Astrocyte (in vitro differentiated cells and primary cell): ENCODE data around the gene TMC1. TPM values are rescaled to one million over a fixed set of nuclear protein-coding genes. Genes with fewer than 3 reads are reported as not detected.

Experiments used
- DNase-seq: peaks from one replicate; pipeline ENCODE4 v3.0.0-alpha.2; 2010; ENCODE audit warnings: low read depth
- FAIRE-seq: peaks from 2 replicates; lab custom pipeline; 2011; peaks lifted over from hg19 to GRCh38; lab: Jason Lieb, UNC
- H2AFZ ChIP-seq: 2 replicates; pipeline ENCODE4 v1.6.0; 2012; ENCODE audit warnings: low read depth, low read length, inconsistent platforms
- H3K27ac ChIP-seq: 2 replicates; pipeline ENCODE4 v1.5.1; 2011; ENCODE audit warnings: low read depth, low read length, inconsistent platforms
- H3K27me3 ChIP-seq: 2 replicates; pipeline ENCODE4 v1.6.0; 2011; ENCODE audit warnings: low read length, inconsistent platforms; ENCODE audit not compliant: insufficient read depth
- H3K36me3 ChIP-seq: 2 replicates; pipeline ENCODE4 v1.5.1; 2011; ENCODE audit warnings: low read length, inconsistent platforms; ENCODE audit not compliant: insufficient read depth
- H3K4me1 ChIP-seq: 2 replicates; pipeline ENCODE4 v1.5.1; 2011; ENCODE audit warnings: low read length, inconsistent platforms; ENCODE audit not compliant: insufficient read depth
- H3K4me2 ChIP-seq: 2 replicates; pipeline ENCODE4 v1.6.0; 2012; ENCODE audit warnings: low read length, inconsistent platforms
- H3K4me3 ChIP-seq: 2 replicates; pipeline ENCODE4 v1.5.1; 2011; ENCODE audit warnings: low read depth, mild to moderate bottlenecking, low read length, inconsistent platforms; ENCODE audit not compliant: insufficient read depth
- H3K79me2 ChIP-seq: 2 replicates; pipeline ENCODE4 v1.6.0; 2012; ENCODE audit warnings: mild to moderate bottlenecking, low read length, inconsistent platforms; ENCODE audit not compliant: insufficient read depth
- H3K9ac ChIP-seq: 2 replicates; pipeline ENCODE4 v1.6.0; 2012; ENCODE audit warnings: mild to moderate bottlenecking, low read length, inconsistent platforms
- H3K9me3 ChIP-seq: 2 replicates; pipeline ENCODE4 v1.5.1; 2012; ENCODE audit warnings: low read depth, mild to moderate bottlenecking, low read length, inconsistent platforms; ENCODE audit not compliant: insufficient read depth
- H4K20me1 ChIP-seq: 2 replicates; pipeline ENCODE4 v1.6.0; 2012; ENCODE audit warnings: low read length, inconsistent platforms; ENCODE audit not compliant: insufficient read depth
- H3K27ac Mint-ChIP-seq: one replicate; pipeline ENCODE4 v1.8.0; 2021; ENCODE audit warnings: mild to moderate bottlenecking, mixed read lengths; ENCODE audit not compliant: unreplicated experiment
- H3K27me3 Mint-ChIP-seq: one replicate; pipeline ENCODE4 v1.8.0; 2021; ENCODE audit warnings: low read depth, mixed read lengths; ENCODE audit not compliant: unreplicated experiment
- H3K36me3 Mint-ChIP-seq: one replicate; pipeline ENCODE4 v1.8.0; 2021; ENCODE audit warnings: low read depth, mixed read lengths; ENCODE audit not compliant: unreplicated experiment
- H3K4me1 Mint-ChIP-seq: one replicate; pipeline ENCODE4 v1.8.0; 2021; ENCODE audit warnings: low read depth, mixed read lengths; ENCODE audit not compliant: unreplicated experiment
- H3K4me3 Mint-ChIP-seq: one replicate; pipeline ENCODE4 v1.8.0; 2021; ENCODE audit warnings: mild to moderate bottlenecking, moderate library complexity, mixed read lengths; ENCODE audit not compliant: unreplicated experiment
- H3K9me3 Mint-ChIP-seq: one replicate; pipeline ENCODE4 v1.8.0; 2021; ENCODE audit warnings: mild to moderate bottlenecking, mixed read lengths; ENCODE audit not compliant: unreplicated experiment
- EZH2 ChIP-seq: IDR thresholded peaks from 2 replicates; pipeline ENCODE4 v1.6.1; 2012; ENCODE audit warnings: mild to moderate bottlenecking, low read length, inconsistent platforms; ENCODE audit not compliant: insufficient read depth
- total RNA-seq: library from RNA; stranded (reverse); gene quantifications from 2 replicates; pipeline ENCODE4 v1.2.1, GENCODE V29; 2021
- TF ChIP-seq, protein P1 (sequence below): IDR thresholded peaks from 2 replicates; pipeline ENCODE4 v1.5.1; 2011; ENCODE audit warnings: low read depth, mild to moderate bottlenecking, inconsistent platforms, low read length, moderate library complexity; ENCODE audit not compliant: insufficient read depth

TMC1 gene
- total RNA-seq, 1 donor from 2014 or later, result not detected

- no peaks in the 10 kb centered on the region for H3K36me3 Mint-ChIP-seq
- FAIRE-seq (no peak), DNase-seq (no peak)
- Histone ChIP-seq H4K20me1 (no peaks in the 10 kb centered on the region), H3K36me3 (no peaks in the 10 kb centered on the region), H3K9ac (no peak overlapping the region), H2AFZ (no peak overlapping the region), H3K27me3 (no peaks in the 10 kb centered on the region), H3K4me3 (no peak overlapping the region), H3K4me2 (no peak overlapping the region), H3K9me3 (peaks cover 8% of the 10 kb centered on the region), H3K4me1 (no peaks in the 10 kb centered on the region), H3K27ac (no peak overlapping the region), H3K79me2 (no peaks in the 10 kb centered on the region)
- peaks cover 15% of the 10 kb centered on the region for H3K9me3 Mint-ChIP-seq
- H3K27me3 Mint-ChIP-seq, result no peaks in the 10 kb centered on the region
- peaks cover 3% of the 10 kb centered on the region for H3K4me1 Mint-ChIP-seq
- no peak overlapping the region for H3K27ac Mint-ChIP-seq
- TF ChIP-seq, protein P1, sequence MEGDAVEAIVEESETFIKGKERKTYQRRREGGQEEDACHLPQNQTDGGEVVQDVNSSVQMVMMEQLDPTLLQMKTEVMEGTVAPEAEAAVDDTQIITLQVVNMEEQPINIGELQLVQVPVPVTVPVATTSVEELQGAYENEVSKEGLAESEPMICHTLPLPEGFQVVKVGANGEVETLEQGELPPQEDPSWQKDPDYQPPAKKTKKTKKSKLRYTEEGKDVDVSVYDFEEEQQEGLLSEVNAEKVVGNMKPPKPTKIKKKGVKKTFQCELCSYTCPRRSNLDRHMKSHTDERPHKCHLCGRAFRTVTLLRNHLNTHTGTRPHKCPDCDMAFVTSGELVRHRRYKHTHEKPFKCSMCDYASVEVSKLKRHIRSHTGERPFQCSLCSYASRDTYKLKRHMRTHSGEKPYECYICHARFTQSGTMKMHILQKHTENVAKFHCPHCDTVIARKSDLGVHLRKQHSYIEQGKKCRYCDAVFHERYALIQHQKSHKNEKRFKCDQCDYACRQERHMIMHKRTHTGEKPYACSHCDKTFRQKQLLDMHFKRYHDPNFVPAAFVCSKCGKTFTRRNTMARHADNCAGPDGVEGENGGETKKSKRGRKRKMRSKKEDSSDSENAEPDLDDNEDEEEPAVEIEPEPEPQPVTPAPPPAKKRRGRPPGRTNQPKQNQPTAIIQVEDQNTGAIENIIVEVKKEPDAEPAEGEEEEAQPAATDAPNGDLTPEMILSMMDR, result no peak
- no peak for TF ChIP-seq EZH2
- no peak overlapping the region for H3K4me3 Mint-ChIP-seq
These were observed 113.8 kb downstream of the TMC1 start for GRCh38 chr9:72635197-72635596.

DNA sequence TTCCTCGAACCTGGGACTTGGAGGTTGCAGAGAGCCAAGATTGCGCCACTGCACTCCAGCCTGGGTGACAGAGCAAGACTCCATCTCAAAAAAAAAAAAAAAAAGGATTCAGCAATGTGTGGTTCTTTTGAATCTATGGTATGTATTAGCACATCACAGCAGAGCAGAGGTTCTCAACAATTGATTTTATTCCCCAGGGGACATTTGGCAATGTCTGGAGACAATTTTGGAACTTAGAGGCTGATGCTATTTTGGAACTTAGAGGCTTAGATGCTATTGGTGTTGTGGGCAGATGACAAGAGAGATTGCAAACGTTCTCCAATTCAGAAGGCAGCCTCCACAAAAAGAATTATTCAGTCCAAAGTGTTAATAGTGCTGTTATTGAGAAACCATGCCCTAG, 115.2 kb downstream of the TMC1 start:
- Histone ChIP-seq H4K20me1 (no peaks in the 10 kb centered on the region), H3K27me3 (no peaks in the 10 kb centered on the region), H3K36me3 (no peaks in the 10 kb centered on the region), H3K4me3 (no peak overlapping the region), H3K4me2 (no peak overlapping the region), H3K79me2 (no peaks in the 10 kb centered on the region), H3K27ac (no peak overlapping the region), H3K9me3 (peaks cover 8% of the 10 kb centered on the region), H3K4me1 (no peaks in the 10 kb centered on the region), H3K9ac (no peak overlapping the region), H2AFZ (no peak overlapping the region)
- Mint-ChIP-seq H3K27ac (no peak overlapping the region), H3K27me3 (no peaks in the 10 kb centered on the region), H3K36me3 (no peaks in the 10 kb centered on the region), H3K4me1 (peaks cover 3% of the 10 kb centered on the region), H3K4me3 (no peak overlapping the region), H3K9me3 (peaks cover 15% of the 10 kb centered on the region)
- no peak for DNase-seq
- TF ChIP-seq, protein P1, result no peak
- no peak for TF ChIP-seq EZH2
- FAIRE-seq, result no peak

DNA sequence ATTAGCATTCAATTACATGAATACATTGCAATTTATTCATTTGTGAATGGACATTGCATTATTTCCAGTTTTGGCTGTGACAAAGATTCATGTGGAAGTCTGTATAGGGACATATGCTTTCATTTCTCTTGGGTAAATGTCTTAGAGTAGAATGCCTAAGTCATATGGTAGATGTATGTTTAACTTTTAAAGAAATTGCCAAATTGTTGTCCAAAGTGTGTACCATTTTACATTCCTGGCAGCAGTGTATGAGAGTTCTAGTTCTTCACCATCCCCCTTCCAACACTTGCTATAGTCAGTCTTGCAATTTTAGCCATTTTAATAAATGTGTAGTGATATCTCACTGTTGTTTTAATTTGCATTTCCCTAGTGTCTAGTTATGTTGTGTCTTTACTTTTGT, 122.2 kb downstream of the TMC1 start:
- no peaks in the 10 kb centered on the region for H3K27me3 ChIP-seq
- H3K4me3 ChIP-seq, result no peak overlapping the region
- H3K36me3 ChIP-seq, result no peaks in the 10 kb centered on the region
- H3K9ac ChIP-seq, result no peak overlapping the region
- H3K36me3 Mint-ChIP-seq, result no peaks in the 10 kb centered on the region
- no peak overlapping the region for H2AFZ ChIP-seq
- DNase-seq, result no peak
- H3K4me2 ChIP-seq, result no peak overlapping the region
- no peak overlapping the region for H3K27ac Mint-ChIP-seq
- no peaks in the 10 kb centered on the region for H3K9me3 ChIP-seq
- no peaks in the 10 kb centered on the region for H3K9me3 Mint-ChIP-seq
- H4K20me1 ChIP-seq, result no peaks in the 10 kb centered on the region
- H3K4me3 Mint-ChIP-seq, result no peak overlapping the region
- no peaks in the 10 kb centered on the region for H3K4me1 ChIP-seq
- H3K79me2 ChIP-seq, result no peaks in the 10 kb centered on the region
- H3K4me1 Mint-ChIP-seq, result no peaks in the 10 kb centered on the region
- FAIRE-seq, result no peak
- no peaks in the 10 kb centered on the region for H3K27me3 Mint-ChIP-seq
- TF ChIP-seq EZH2, result no peak
- TF ChIP-seq, protein P1, result no peak
- H3K27ac ChIP-seq, result no peak overlapping the region
